MM.1S (cell line): ENCODE data around the gene GPC5.

Experiments
- EZH2phosphoT487 ChIP-seq: fragments of 300-600 bp; sonication (generic); IDR thresholded peaks from 2 replicates; pipeline ENCODE4 v1.6.1; 2018; ENCODE audit warnings: antibody characterized with exemption, low read length
- TF ChIP-seq, protein P1 (sequence below): fragments of 300-600 bp; sonication (generic); IDR thresholded peaks from 2 replicates; pipeline ENCODE4 v1.5.1; 2016; ENCODE audit warnings: antibody characterized with exemption, low read length, mixed read lengths

GRCh38 chr13:92461831-92462230 lies 1063.4 kb downstream of the GPC5 start:
- TF ChIP-seq, protein P1, sequence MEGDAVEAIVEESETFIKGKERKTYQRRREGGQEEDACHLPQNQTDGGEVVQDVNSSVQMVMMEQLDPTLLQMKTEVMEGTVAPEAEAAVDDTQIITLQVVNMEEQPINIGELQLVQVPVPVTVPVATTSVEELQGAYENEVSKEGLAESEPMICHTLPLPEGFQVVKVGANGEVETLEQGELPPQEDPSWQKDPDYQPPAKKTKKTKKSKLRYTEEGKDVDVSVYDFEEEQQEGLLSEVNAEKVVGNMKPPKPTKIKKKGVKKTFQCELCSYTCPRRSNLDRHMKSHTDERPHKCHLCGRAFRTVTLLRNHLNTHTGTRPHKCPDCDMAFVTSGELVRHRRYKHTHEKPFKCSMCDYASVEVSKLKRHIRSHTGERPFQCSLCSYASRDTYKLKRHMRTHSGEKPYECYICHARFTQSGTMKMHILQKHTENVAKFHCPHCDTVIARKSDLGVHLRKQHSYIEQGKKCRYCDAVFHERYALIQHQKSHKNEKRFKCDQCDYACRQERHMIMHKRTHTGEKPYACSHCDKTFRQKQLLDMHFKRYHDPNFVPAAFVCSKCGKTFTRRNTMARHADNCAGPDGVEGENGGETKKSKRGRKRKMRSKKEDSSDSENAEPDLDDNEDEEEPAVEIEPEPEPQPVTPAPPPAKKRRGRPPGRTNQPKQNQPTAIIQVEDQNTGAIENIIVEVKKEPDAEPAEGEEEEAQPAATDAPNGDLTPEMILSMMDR, result no peak
- no peak for TF ChIP-seq EZH2phosphoT487
